Fibroblast of peridontal ligament (primary cell): Measurements from ENCODE around the gene DPH2.

Source experiments
- DNase-seq: peaks from one replicate; pipeline ENCODE4 v3.0.0-alpha.2; 2010; ENCODE audit errors: extremely low read depth

DPH2 gene

GRCh38 chr1:43969416-43969745 lies 429 bp upstream of the DPH2 start:
- no peak for DNase-seq

DNA sequence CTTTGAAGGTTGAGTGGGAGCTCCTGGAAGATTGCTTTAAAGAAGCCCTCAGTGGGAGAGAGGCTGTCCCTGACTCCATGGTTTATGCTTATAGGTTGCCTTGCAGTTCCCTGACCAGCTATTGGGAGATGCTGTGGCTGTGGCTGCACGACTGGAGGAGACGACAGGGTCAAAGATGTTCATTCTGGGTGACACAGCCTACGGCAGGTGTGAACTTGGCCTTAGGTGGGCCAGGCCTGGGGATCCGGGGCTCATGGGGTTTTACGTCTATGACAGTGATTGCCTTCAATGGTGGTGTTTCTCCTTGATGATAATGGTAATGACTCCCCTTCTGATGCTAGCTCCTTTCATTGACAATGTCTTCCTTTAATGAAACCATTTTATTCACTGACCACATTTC lies 692 bp downstream of the DPH2 start:
- no peak for DNase-seq

GRCh38 chr1:43970911-43971310 lies 1.1 kb downstream of the DPH2 start:
- no peak for DNase-seq

DNA sequence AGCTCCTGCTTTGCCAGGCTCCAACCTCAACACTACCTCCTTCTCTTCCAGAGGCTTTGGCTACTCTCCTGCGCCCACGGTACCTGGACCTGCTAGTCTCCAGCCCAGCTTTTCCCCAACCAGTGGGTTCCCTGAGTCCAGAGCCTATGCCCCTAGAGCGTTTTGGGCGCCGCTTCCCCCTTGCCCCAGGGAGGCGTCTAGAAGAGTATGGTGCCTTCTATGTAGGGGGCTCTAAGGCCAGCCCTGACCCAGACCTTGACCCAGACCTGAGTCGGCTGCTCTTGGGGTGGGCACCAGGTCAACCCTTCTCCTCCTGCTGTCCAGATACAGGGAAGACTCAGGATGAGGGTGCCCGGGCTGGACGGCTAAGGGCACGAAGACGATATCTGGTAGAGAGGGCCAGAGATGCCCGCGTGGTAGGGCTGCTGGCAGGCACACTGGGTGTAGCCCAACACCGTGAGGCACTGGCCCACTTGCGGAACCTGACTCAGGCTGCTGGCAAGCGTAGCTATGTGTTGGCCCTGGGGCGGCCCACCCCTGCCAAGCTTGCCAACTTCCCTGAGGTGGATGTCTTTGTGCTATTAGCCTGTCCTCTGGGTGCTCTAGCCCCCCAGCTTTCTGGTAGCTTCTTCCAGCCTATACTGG lies 1.6 kb downstream of the DPH2 start:
- no peak for DNase-seq

GRCh38 chr1:43973981-43974442 lies 4.2 kb downstream of the DPH2 start:
- DNase-seq, result peak; percentile 26

GRCh38 chr1:43974443-43975248 lies 4.8 kb downstream of the DPH2 start, which contains the start of gene ATP6V0B:
TSS of gene ATP6V0B (plus strand) at chr1:43974960. CDS start at chr1:43975041, 81 bp downstream.
- peak; percentile 88 for DNase-seq

GRCh38 chr1:43975249-43975961 lies 5.6 kb downstream of the DPH2 start:
- DNase-seq, result peak; percentile 15

DNA sequence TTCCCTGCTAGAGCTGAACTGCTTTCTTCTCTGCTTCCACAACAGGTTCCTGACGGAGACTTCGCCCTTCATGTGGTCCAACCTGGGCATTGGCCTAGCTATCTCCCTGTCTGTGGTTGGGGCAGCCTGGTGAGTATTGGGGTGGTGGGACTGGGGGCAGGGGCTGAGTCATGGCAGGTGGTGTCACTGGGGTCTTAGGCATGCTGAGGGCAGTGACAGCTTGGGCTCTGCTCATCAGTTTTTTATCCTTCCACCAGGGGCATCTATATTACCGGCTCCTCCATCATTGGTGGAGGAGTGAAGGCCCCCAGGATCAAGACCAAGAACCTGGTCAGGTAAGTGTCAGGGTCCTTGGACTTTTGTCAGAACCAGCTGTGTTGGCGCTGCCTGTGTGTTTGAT lies 6.2 kb downstream of the DPH2 start:
- no peak for DNase-seq

- no peak for DNase-seq
Measured at GRCh38 chr1:43976890-43977289, 7.1 kb downstream of the DPH2 start.

GRCh38 chr1:43977376-43978263 lies 7.8 kb downstream of the DPH2 start:
- DNase-seq, result no peak

- DNase-seq, result no peak
Measured at GRCh38 chr1:43978264-43978550, 8.4 kb downstream of the DPH2 start.

DNA sequence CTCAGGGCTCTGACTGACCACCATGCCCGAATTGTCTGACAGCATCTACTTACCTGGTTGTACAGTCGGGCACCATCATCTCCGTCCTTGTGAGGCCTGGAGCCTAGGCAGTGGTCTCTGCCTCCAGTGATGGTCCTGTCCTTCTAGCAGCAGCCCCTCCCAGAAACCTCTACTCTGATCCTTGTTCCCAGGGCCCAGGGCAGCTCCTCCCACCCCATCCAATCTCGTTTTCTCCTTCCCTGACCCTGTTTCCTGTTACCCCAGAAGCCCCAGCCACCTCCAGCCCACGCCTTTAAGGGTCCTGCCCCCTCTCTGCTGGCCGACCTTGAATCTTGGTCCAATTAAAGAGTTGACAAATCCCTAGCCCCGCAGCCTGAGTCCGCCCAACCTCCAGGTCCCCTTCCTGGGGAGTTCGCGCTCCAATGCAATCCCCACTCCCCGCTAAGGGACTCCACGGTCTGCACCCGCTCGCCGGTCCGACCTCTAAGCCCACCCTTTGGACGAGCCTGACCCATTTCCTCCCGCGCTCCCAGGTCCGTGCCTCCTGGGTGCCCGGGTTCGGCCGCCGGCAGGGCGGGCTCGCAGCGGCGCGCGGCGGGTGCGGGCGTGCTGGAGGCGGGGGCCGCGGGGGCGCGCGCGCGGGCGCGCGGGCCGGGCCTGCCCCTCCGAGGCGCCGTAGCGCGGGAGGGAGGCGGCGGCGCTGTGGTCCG lies 8.9 kb downstream of the DPH2 start, which contains the start of gene B4GALT2:
Gene B4GALT2, plus strand, starts transcription at position 660 of the 710 bp plus-strand sequence. CDS start 1,951 bp downstream, outside the sequence.
- DNase-seq, result peak; percentile 13

- DNase-seq, result no peak
Measured at GRCh38 chr1:43979261-43979527, 9.4 kb downstream of the DPH2 start.

DNA sequence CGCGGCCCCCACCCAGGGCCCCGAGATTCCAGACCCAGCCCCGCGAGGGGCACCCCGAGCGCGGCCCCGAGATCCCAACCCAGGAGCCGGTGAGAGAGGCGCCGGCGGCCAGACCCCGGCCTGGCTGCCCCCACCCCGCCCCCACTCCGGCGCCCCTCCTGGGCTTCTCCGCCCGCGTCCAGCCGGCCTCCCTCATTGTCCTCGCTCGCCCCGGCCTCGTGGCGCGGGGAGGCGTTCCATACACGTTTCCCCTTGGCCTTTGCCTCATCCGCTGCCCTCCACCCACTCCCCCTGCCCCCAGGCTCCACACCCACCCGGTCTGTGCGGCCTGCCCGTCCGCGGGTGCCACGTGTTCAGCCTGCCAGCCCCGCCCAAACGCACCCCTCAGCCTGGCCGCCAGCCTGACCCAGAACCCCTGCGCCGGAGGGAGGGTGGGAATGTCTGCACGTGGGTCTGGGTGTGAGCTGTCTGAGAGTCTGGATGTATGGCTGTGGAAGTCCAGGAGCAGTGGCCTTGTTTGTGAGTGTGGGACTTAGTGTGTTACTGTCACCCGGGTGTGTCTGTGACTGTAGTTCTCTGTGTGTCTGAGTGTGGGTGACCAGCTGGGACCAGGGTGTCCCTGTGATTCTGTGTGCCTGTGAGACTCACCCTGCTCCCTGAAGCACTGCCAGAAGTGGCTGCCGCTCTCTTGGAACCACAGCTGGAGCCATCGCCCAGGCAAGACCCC lies 9.9 kb downstream of the DPH2 start:
- DNase-seq, result peak; percentile 43

DNA sequence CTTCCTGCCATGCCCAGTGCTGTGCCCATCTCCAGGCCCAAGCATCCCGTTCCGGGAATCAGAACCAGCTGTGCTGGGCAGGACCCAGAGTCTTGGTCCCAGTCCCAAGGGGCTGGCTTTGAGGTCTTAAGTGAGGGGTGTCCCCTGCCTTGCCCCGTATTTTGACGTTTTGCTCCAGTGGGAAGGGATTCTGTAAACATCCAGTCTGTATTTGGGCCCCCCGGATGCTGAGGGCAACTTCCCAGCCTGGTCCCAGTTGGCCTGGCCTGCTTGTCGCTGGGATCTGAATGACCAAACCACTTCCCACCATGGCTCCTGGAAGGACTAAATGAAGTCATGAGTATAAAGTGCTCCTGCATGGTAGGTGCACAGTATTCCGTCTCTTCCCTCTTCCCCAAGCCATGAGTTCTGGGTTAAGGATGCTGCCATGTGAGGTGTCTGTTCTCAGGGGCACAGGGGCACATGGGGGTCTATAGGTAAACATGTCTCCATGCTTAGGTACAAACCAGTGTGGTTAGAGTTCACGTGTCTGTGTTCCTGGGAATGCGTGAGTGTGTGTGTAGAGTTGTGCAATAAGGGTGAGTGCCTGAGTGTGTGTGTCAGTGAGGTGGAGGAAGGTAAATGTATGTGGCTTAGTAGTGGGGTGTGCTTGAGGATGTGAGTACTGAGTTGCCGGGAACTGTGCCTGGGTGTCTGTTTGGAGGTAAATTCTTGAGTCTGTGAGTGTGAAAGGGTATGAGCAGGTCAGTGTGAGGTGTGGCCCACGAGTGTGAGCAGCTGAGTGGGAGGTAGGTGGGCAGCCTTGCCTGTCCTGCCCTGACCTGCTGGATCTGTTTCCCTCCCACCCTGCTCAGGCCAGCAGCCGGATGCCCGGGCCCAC lies 10.7 kb downstream of the DPH2 start:
- DNase-seq, result no peak

DNA sequence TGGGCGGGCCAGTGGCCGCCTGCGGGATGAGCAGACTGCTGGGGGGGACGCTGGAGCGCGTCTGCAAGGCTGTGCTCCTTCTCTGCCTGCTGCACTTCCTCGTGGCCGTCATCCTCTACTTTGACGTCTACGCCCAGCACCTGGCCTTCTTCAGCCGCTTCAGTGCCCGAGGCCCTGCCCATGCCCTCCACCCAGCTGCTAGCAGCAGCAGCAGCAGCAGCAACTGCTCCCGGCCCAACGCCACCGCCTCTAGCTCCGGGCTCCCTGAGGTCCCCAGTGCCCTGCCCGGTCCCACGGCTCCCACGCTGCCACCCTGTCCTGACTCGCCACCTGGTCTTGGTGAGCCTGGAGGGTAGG lies 11.3 kb downstream of the DPH2 start:
- no peak for DNase-seq

GRCh38 chr1:43981636-43982035 lies 11.8 kb downstream of the DPH2 start:
- no peak for DNase-seq

DNA sequence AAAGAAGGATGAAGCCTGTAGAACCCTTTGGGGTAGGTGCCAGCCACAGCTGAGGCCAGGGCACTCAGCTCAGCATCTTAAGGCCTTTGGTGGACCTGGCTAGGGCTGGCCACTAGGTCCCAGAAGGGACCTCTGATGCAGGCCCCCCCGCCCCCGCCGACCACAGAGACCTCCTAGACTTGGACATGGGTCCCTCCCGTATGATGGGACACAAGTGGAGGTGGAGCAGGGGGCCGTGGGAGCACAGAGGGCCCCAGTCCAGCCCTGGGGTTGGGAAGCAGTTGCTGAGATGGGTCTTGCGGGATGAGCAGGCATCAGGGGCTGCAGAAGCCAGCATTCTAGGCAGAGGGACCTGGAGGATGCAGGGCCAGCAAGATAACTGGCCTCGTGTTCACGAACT lies 12.4 kb downstream of the DPH2 start:
- no peak for DNase-seq

DNA sequence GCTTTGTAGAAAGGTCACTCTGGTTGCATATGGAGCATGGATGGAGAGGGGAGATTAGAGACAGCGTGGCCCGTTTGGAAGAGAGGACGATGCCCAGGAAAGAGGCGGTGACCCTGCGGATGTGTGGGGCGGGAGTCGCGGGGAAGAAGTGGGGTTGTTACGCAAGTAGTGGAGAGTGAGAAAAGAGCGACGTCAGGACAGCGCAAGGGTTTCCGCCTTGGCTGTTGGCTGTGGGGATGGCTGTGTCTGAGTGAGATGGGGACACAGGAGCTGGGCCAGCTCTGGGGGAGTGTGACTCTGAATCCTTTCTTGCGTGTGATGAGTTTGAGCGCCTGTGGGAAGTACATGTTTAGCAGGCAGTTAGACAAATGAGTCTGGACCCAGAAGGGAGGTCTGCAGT lies 13.0 kb downstream of the DPH2 start:
- DNase-seq, result no peak
